CD4-positive, alpha-beta T cell treated with Interleukin-10 for 1 hour (primary cell): ENCODE measurements around the gene SETD7.

Experiments
- DNase-seq: peaks from one replicate; pipeline ENCODE4 v3.0.0-alpha.2; 2020

Gene SETD7

DNA sequence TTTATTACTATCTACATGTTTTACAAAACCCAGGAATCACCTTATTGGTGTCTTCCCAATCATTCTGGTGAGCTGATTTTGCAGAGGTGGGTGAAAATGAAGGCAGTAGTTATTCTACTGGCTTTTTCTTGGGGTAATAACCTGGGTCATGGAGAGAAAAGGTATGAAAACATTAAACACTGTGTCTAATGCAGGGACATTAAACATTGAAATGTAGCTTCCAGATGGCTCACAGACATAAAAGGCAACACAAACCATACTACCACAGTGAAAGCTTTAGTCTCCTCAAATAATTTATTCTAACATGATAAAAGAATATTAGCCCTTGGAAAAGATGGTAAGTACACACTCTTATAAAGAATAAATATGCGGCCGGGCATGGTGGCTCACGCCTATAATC, 8.0 kb downstream of the SETD7 start:
- DNase-seq: no peak

GRCh38 chr4:139540632-139541031, 15.4 kb downstream of the SETD7 start:
- DNase-seq: no peak

GRCh38 chr4:139540161-139540560, 15.9 kb downstream of the SETD7 start:
- no peak for DNase-seq

DNA sequence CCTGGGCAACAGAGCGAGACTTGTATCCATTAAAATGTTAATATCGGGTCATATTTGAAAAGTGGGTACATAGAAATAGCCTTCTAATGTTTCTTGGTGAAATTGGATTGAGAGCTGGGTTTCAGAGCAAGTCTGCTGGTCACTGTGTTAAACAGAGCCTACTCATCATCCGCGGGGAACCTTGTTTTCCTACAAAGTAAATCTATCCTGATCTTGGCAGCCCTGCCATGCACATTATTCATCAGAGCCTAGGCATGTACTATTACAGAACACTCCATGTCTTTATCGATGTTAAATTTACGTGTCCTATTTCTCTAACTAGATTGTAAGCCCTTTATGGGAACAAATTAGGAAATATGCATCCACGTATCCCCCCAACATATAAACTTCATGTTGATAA, 18.7 kb downstream of the SETD7 start:
- no peak for DNase-seq

DNA sequence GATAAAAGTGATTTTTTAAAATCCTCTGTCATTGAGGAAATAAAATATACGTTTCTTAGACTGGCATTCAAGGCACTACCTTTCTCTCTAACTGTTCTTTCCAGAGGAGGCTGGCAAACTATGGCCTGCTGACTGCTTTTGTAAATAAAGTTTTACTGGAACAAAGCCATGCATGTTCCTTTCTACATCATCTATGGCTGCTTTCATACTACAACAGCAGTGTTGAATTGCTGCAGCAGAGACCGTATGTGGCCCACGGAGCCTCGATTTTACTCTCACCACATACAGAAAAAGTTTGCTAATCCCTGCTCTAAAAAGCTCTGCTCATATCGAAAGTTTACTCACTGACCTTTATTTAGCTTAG, 20.2 kb downstream of the SETD7 start:
- no peak for DNase-seq

GRCh38 chr4:139535228-139535870, 20.7 kb downstream of the SETD7 start:
- DNase-seq: no peak

DNA sequence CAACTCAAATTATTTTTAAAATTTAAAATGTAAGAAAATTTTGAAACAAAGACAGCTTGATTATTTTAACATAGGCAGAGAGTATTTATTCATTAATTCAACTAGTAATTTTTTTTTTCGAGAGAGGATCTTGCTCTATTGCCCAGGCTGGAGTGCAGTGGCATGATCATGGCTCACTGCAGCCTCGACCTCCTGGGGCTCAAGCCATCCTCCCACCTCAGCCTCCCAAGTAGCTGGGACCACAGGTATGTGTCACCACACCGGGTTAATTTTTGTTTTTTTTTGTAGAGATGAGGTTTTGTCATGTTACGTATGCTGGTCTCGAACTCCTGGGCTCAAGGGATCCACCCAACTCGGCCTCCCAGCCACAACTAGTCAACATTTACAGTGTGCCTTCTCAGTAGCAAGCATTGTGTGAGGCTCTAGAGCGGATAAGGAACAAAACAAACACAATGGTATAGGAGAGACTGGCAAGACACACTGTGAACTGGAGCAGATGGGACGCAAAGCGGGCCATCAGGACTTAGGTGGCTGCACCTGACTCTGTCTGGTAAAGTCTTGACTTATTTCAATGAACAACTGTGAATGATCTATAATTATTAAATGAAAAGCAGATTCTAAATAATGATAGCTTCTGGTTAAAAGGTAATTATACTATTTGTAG, 21.6 kb downstream of the SETD7 start:
- DNase-seq: no peak

- no peak for DNase-seq
Observed at GRCh38 chr4:139533511-139533910, 22.5 kb downstream of the SETD7 start.

GRCh38 chr4:139532947-139533346, 23.1 kb downstream of the SETD7 start:
- DNase-seq: no peak

- DNase-seq: peak; percentile 72
Observed at GRCh38 chr4:139530833-139531427, 25.1 kb downstream of the SETD7 start.

- DNase-seq: peak; percentile 26
Observed at GRCh38 chr4:139528377-139529005, 27.5 kb downstream of the SETD7 start.

- DNase-seq: no peak
Observed at GRCh38 chr4:139526928-139527327, 29.1 kb downstream of the SETD7 start.

DNA sequence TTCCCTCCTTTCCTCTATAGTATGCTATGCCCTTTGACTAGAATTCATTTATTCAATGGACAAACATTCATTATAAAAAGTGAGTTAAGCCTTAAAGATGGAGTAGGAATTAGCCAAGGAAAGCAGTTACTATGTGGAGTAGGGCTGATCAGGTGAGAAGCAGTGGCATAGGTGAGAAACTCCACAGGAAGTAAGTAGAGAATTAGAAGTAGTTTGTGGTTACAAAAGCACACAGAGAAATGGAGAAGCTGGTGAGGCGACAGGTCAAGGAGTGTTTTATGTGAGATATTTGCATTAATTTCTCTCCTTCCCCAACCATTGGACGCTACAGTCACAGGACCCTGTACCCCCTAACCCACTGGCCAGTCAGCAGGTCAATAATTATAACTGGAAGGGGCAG, 30.6 kb downstream of the SETD7 start:
- DNase-seq: peak; percentile 15

GRCh38 chr4:139524062-139524631, 31.9 kb downstream of the SETD7 start:
- no peak for DNase-seq

GRCh38 chr4:139523076-139523475, 32.9 kb downstream of the SETD7 start:
- no peak for DNase-seq

GRCh38 chr4:139522457-139522856, 33.6 kb downstream of the SETD7 start:
- no peak for DNase-seq

- no peak for DNase-seq
Observed at GRCh38 chr4:139521754-139522401, 34.1 kb downstream of the SETD7 start.

GRCh38 chr4:139515531-139515958, 40.5 kb downstream of the SETD7 start:
- DNase-seq: no peak

GRCh38 chr4:139514382-139515059, 41.5 kb downstream of the SETD7 start:
- no peak for DNase-seq

GRCh38 chr4:139511320-139511719, 44.7 kb downstream of the SETD7 start:
- DNase-seq: no peak

DNA sequence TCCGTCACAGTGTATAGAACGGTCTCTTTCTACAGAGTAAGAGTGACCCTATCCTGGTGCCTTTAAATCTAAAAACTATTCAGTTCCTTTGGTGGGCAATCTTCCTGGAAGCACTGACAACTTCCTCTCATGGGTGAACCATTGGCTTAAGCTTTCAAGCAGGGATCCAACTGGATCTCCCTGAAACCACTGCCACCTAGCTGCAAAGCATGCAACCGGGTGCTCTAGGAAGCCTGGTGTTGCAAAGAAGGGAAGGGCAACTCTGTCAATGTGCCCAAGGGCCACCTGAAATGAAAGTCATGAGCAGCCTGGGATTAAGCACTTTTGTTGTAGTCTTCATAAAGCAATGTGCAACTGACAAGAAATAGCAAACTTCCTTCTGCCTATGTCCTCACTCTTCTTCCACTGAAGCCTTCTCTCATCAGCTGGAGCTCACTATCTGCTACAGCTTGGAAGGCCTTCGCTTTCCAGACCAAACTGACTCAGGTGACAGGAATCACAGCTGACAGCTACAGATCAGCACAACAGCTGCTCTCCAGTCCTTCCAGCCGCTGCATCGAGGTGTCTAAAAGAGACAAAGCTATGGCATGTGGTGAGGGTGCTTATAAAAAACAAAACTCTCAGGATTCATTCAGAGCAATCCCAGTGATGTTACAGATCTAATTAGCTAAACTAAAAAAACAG, 46.1 kb downstream of the SETD7 start:
- DNase-seq: no peak
